Subcutaneous adipose tissue (tissue), 4 donors: ENCODE results near the gene FOXO6. TPM values are rescaled to one million over a fixed set of nuclear protein-coding genes. Genes with fewer than 3 reads are reported as not detected.

Experiments
- total RNA-seq, 4 donors: library from RNA; depleted of rRNA; stranded (reverse); fragments of >200 nt; gene quantifications; one replicate each; pipeline ENCODE4 v1.1.0, GENCODE V29; 2016
- TF ChIP-seq, protein P1 (sequence below): fragments of 450-650 bp; IDR thresholded peaks from one replicate; pipeline ENCODE4 v1.5.1; 2016; ENCODE audit warnings: low read depth, mild to moderate bottlenecking, control low read depth, antibody characterized with exemption, moderate library complexity

The FOXO6 gene
- total RNA-seq, 4 donors from 2014 or later, result not detected

DNA sequence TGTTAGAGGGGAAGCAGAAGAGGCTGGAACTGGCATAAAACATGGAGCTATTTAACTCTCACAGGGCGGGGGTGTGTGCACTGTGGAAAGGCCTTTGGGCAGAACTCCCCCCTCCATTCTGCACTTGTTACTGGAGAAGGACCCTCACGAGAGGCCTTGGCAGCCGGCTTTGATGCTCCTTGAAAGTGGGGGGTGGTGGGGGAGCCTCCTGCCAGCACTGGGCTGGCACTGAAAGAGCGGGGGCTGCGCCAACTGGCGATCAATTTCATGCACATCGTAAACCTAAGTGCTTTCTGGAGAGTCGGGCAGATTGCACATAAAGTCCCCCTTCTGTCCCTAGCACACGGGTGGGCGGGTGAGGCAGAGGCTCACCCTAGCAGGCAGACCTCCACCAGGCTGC, 28.9 kb downstream of the FOXO6 start:
- TF ChIP-seq, protein P1, sequence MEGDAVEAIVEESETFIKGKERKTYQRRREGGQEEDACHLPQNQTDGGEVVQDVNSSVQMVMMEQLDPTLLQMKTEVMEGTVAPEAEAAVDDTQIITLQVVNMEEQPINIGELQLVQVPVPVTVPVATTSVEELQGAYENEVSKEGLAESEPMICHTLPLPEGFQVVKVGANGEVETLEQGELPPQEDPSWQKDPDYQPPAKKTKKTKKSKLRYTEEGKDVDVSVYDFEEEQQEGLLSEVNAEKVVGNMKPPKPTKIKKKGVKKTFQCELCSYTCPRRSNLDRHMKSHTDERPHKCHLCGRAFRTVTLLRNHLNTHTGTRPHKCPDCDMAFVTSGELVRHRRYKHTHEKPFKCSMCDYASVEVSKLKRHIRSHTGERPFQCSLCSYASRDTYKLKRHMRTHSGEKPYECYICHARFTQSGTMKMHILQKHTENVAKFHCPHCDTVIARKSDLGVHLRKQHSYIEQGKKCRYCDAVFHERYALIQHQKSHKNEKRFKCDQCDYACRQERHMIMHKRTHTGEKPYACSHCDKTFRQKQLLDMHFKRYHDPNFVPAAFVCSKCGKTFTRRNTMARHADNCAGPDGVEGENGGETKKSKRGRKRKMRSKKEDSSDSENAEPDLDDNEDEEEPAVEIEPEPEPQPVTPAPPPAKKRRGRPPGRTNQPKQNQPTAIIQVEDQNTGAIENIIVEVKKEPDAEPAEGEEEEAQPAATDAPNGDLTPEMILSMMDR, result no peak

DNA sequence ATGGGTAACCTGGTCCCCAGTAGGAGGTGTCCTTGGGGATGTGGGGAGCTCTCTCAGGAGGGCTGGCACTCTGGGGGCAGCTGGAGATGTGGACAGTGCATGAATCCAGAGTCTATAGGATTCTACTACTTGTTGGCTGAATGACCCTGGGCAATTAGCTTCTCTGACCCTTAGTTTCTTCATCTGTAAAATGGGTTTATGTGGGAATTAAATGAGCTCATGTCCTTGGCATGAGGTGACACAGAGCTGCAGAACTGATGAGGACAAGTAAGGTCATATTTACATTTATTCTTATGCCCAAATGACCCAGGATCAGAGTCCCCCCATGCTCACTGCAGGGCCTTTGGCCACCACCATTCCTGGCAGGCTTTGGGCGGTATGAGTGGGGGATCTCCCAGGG, 29.3 kb downstream of the FOXO6 start:
- TF ChIP-seq, protein P1, result no peak

- TF ChIP-seq, protein P1, result no peak
These were observed 30.7 kb downstream of the FOXO6 start for GRCh38 chr1:41391834-41392527.

GRCh38 chr1:41392528-41392924, 31.3 kb downstream of the FOXO6 start:
- TF ChIP-seq, protein P1, result no peak

DNA sequence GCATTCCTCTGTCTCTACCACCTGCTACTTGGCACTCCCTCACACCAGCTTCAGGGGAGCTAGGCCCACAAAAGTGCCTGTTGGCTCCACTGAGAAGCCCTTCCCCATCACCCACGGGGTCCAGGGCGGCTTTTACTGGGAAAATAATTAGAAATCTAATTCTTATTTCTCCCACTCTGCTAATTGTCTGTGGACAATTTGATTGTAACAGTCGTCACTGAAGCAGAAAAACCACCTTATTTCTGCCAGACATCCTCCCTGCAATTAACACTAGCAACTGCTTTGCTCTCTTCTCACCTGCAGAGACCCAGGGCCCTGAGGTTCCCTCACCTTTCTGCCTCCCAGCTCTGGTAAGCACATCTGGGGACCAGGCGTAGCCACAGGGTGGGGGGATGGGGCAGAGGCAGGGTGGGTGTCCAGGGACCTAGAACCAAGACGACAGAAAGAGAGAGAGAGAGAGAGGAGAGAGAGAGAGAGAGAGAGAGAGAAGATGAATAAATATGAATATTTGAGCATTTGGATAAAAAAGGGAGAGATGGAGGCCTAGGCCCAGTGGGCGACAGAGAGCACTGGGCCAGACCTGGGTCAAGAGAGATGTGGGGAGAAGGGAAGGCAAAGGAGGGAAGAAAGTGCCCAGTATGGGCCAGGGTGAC, 32.6 kb downstream of the FOXO6 start:
- TF ChIP-seq, protein P1, result no peak

DNA sequence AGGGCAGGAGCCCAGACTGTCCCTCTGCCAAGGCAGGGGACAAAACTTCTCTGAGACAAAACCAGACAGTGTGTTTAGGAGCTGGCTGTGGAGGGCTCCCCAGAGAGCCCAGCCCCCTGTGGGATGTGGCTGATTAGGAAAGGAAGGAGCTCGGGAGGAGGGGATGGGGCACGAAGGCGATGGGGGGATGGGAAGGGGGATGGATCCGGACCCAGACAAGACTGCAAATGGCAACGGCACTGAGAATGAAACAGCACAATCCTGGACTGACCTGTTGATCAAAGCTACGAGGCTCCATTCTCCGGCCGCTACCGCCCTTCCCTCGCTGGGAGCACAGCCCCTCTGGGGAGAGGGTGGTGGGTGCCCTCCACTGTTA, 33.1 kb downstream of the FOXO6 start:
- TF ChIP-seq, protein P1, result no peak

GRCh38 chr1:41394959-41395956, 34.0 kb downstream of the FOXO6 start:
- TF ChIP-seq, protein P1, result no peak
